Neural progenitor cell (in vitro differentiated cells): ENCODE results near the gene NDUFA3. TPM values are rescaled to one million over a fixed set of nuclear protein-coding genes. Genes with fewer than 3 reads are reported as not detected.

Experiments
- DNase-seq: peaks from one replicate; pipeline ENCODE4 v3.0.0-alpha.2; 2016; ENCODE audit warnings: low spot score
- H2AFZ ChIP-seq: fragments of 200-600 bp; sonication (generic); replicated peaks from 2 replicates; pipeline ENCODE4 v1.6.1; 2016; ENCODE audit warnings: antibody characterized with exemption
- H3F3A ChIP-seq: fragments of 200-600 bp; sonication (generic); 2 replicates; pipeline ENCODE4 v1.6.1; 2016; ENCODE audit warnings: antibody characterized with exemption, low read depth
- H3K27ac ChIP-seq: fragments of 200-600 bp; sonication (generic); 2 replicates; pipeline ENCODE4 v1.5.1; 2016; ENCODE audit warnings: mild to moderate bottlenecking
- H3K27me3 ChIP-seq: fragments of 200-600 bp; sonication (generic); 2 replicates; pipeline ENCODE4 v1.6.1; 2016; ENCODE audit warnings: mild to moderate bottlenecking, moderate library complexity
- H3K36me3 ChIP-seq: fragments of 200-600 bp; sonication (generic); 2 replicates; pipeline ENCODE4 v1.5.1; 2016
- H3K4me1 ChIP-seq: fragments of 200-600 bp; sonication (generic); 2 replicates; pipeline ENCODE4 v1.6.1; 2016; ENCODE audit warnings: mixed run types
- H3K4me2 ChIP-seq: fragments of 200-600 bp; sonication (generic); 2 replicates; pipeline ENCODE4 v1.6.1; 2016
- H3K4me3 ChIP-seq: fragments of 200-600 bp; sonication (generic); 2 replicates; pipeline ENCODE4 v1.5.1; 2016
- H3K79me2 ChIP-seq: fragments of 200-600 bp; sonication (generic); 2 replicates; pipeline ENCODE4 v1.6.1; 2016; ENCODE audit warnings: low read depth
- H3K9ac ChIP-seq: fragments of 200-600 bp; sonication (generic); 2 replicates; pipeline ENCODE4 v1.6.1; 2016
- H3K9me3 ChIP-seq: fragments of 200-600 bp; sonication (generic); 2 replicates; pipeline ENCODE4 v1.5.1; 2016; ENCODE audit warnings: low read depth
- H4K20me1 ChIP-seq: fragments of 200-600 bp; sonication (generic); 2 replicates; pipeline ENCODE4 v1.6.1; 2016; ENCODE audit warnings: low read depth
- H3K27ac Mint-ChIP-seq: 3 replicates; pipeline ENCODE4 v1.8.0; 2021; ENCODE audit warnings: mixed read lengths
- H3K27me3 Mint-ChIP-seq: 2 replicates; pipeline ENCODE4 v1.8.0; 2022; ENCODE audit warnings: low read depth, mild to moderate bottlenecking, inconsistent platforms, moderate library complexity, mixed read lengths; ENCODE audit not compliant: insufficient read depth
- H3K36me3 Mint-ChIP-seq: 3 replicates; pipeline ENCODE4 v1.8.0; 2021; ENCODE audit warnings: mixed read lengths
- H3K4me1 Mint-ChIP-seq: 3 replicates; pipeline ENCODE4 v1.8.0; 2021; ENCODE audit warnings: mixed read lengths
- H3K4me3 Mint-ChIP-seq: 3 replicates; pipeline ENCODE4 v1.8.0; 2021; ENCODE audit warnings: mild to moderate bottlenecking, moderate library complexity, mixed read lengths
- H3K9me3 Mint-ChIP-seq: 3 replicates; pipeline ENCODE4 v1.8.0; 2020; ENCODE audit warnings: mixed read lengths
- CTCF ChIP-seq: fragments of 200-600 bp; sonication (generic); IDR thresholded peaks from 2 replicates; pipeline ENCODE4 v1.5.1; 2017; ENCODE audit warnings: antibody characterized with exemption, mild to moderate bottlenecking
- EZH2 ChIP-seq: fragments of 200-600 bp; sonication (generic); IDR thresholded peaks from 2 replicates; pipeline ENCODE4 v1.6.1; 2017; ENCODE audit warnings: antibody characterized with exemption, mild to moderate bottlenecking, moderate library complexity
- EZH2phosphoT487 ChIP-seq: fragments of 200-600 bp; sonication (generic); IDR thresholded peaks from 2 replicates; pipeline ENCODE4 v1.6.1; 2017; ENCODE audit warnings: antibody characterized with exemption
- total RNA-seq: library from RNA; depleted of rRNA; stranded (reverse); fragments of >200 nt; gene quantifications from 2 replicates; pipeline ENCODE4 v1.2.3, GENCODE V29; 2015; ENCODE audit warnings: low replicate concordance

NDUFA3 gene
- total RNA-seq, 1 donor from 2014 or later, result 75.9 TPM

- no peak for DNase-seq
- no peaks in the 10 kb centered on the region for H3K79me2 ChIP-seq
- no peak within 1 kb of the TSS for H3K27ac Mint-ChIP-seq
- no peak within 1 kb of the TSS for H2AFZ ChIP-seq
- peaks cover 13% of the 10 kb centered on the region for H3K9me3 Mint-ChIP-seq
- no peaks in the 10 kb centered on the region for H3K4me1 Mint-ChIP-seq
- no peaks in the 10 kb centered on the region for H3F3A ChIP-seq
- TF ChIP-seq EZH2phosphoT487 (no peak), CTCF (no peak), EZH2 (no peak)
- H3K27ac ChIP-seq, result no peak within 1 kb of the TSS
- peaks cover 8% of the 10 kb centered on the region for H3K27me3 Mint-ChIP-seq
- no peaks in the 10 kb centered on the region for H3K36me3 ChIP-seq
- H3K27me3 ChIP-seq, result no peaks in the 10 kb centered on the region
- H3K4me3 Mint-ChIP-seq, result no peak within 1 kb of the TSS
- no peaks in the 10 kb centered on the region for H3K4me1 ChIP-seq
- no peak within 1 kb of the TSS for H3K4me3 ChIP-seq
- H3K9me3 ChIP-seq, result no peaks in the 10 kb centered on the region
- H3K9ac ChIP-seq, result no peak within 1 kb of the TSS
- no peaks in the 10 kb centered on the region for H4K20me1 ChIP-seq
- no peaks in the 10 kb centered on the region for H3K36me3 Mint-ChIP-seq
- no peak within 1 kb of the TSS for H3K4me2 ChIP-seq
Observed at GRCh38 chr19:54081032-54081431, 21.6 kb upstream of the NDUFA3 start, which contains the start of gene TARM1. TARM1 (minus strand) TSS chr19:54081365; CDS start chr19:54081340, 25 bp downstream.

GRCh38 chr19:54084410-54084809, 18.2 kb upstream of the NDUFA3 start:
- no peak overlapping the region for H3K9ac ChIP-seq
- Mint-ChIP-seq H3K4me3 (no peak overlapping the region), H3K27me3 (peaks cover 4% of the 10 kb centered on the region), H3K27ac (no peak overlapping the region), H3K36me3 (no peaks in the 10 kb centered on the region), H3K9me3 (peaks cover 10% of the 10 kb centered on the region), H3K4me1 (no peaks in the 10 kb centered on the region)
- H3K79me2 ChIP-seq, result no peaks in the 10 kb centered on the region
- no peak for DNase-seq
- H3K27ac ChIP-seq, result no peak overlapping the region
- H4K20me1 ChIP-seq, result no peaks in the 10 kb centered on the region
- no peak overlapping the region for H2AFZ ChIP-seq
- TF ChIP-seq CTCF (no peak), EZH2phosphoT487 (no peak), EZH2 (no peak)
- peaks cover under 1% of the 10 kb centered on the region for H3K4me1 ChIP-seq
- H3K4me3 ChIP-seq, result no peak overlapping the region
- H3K27me3 ChIP-seq, result no peaks in the 10 kb centered on the region
- H3K9me3 ChIP-seq, result no peaks in the 10 kb centered on the region
- no peaks in the 10 kb centered on the region for H3K36me3 ChIP-seq
- no peak overlapping the region for H3K4me2 ChIP-seq
- H3F3A ChIP-seq, result peaks cover under 1% of the 10 kb centered on the region

DNA sequence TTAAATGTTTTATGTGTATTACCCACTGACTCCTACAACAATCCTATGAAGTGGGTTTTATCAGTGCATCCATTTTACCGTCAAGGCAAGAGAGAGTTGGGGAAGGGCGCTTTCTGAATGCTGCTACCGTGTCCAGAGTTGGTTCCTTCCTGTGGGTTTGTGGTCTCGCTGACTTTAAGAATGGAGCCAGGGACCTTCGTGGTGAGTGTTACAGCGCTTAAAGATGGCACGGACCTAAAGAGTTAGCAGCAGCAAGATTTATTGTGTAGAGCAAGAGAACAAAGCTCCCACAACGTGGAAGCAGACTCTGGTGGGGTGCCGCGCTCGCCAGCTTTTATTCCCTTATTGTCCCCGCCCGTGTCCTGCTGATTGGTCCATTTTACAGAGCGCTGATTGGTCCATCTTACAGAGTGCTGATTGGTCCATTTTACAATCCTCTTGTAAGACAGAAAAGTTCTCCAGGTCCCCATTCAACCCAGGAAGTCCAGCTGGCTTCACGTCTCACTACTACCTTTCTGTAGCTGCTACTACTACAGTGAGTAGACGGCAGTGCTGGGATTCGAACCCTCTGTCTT, 8.1 kb upstream of the NDUFA3 start:
- Mint-ChIP-seq H3K4me3 (peak overlapping the region; percentile 26), H3K4me1 (peaks cover 6% of the 10 kb centered on the region), H3K27me3 (peaks cover 4% of the 10 kb centered on the region), H3K27ac (no peak overlapping the region), H3K36me3 (no peaks in the 10 kb centered on the region), H3K9me3 (peaks cover 2% of the 10 kb centered on the region)
- DNase-seq, result no peak
- H3K79me2 ChIP-seq, result no peaks in the 10 kb centered on the region
- H3K4me3 ChIP-seq, result no peak overlapping the region
- no peak overlapping the region for H3K27ac ChIP-seq
- H3K4me2 ChIP-seq, result no peak overlapping the region
- H4K20me1 ChIP-seq, result no peaks in the 10 kb centered on the region
- TF ChIP-seq EZH2, result no peak
- TF ChIP-seq CTCF, result no peak
- no peak for TF ChIP-seq EZH2phosphoT487
- no peak overlapping the region for H3K9ac ChIP-seq
- no peak overlapping the region for H2AFZ ChIP-seq
- peaks cover under 1% of the 10 kb centered on the region for H3F3A ChIP-seq
- H3K9me3 ChIP-seq, result no peaks in the 10 kb centered on the region
- no peaks in the 10 kb centered on the region for H3K36me3 ChIP-seq
- peaks cover 42% of the 10 kb centered on the region for H3K27me3 ChIP-seq
- peaks cover 2% of the 10 kb centered on the region for H3K4me1 ChIP-seq
